Esophagus mucosa (tissue), 1 donor: ENCODE measurements around the gene NFKB1. TPM values are rescaled to one million over a fixed set of nuclear protein-coding genes. Genes with fewer than 3 reads are reported as not detected.
A peak's percentile ranks its signal among the peaks of the same experiment; 100 is the strongest.
"Not testable (repeated sequence)": the region's sequence is repeated elsewhere in the genome, so short reads cannot be mapped to it uniquely, and the experiment has no call there.

ENCODE experiments used
- ATAC-seq: fragments of 200-7000 bp; cut with Tn5 transposase; one replicate; pipeline ENCODE4 v1.9.1; 2020
- total RNA-seq: library from RNA; stranded (reverse); gene quantifications from one replicate; pipeline ENCODE4 v1.2.4, GENCODE V29; 2023
- donor health status: DM: yes; HTN: yes; CAD: no.

NFKB1 gene
- total RNA-seq, result 35.2 TPM

- ATAC-seq, result peak; percentile 64
Observed at GRCh38 chr4:102500696-102501446, at the start of gene NFKB1. Gene NFKB1, plus strand, starts transcription at chr4:102501359. Its CDS starts 24,160 bp downstream, at chr4:102525519.

- no peak for ATAC-seq
Observed at GRCh38 chr4:102452854-102453253, 48.3 kb upstream of the NFKB1 start.

- no peak for ATAC-seq
Observed at GRCh38 chr4:102453827-102454226, 47.3 kb upstream of the NFKB1 start.

GRCh38 chr4:102454268-102454667, 46.9 kb upstream of the NFKB1 start:
- no peak for ATAC-seq

- ATAC-seq, result no peak
Observed at GRCh38 chr4:102454981-102455685, 46.0 kb upstream of the NFKB1 start.

GRCh38 chr4:102455750-102456149, 45.4 kb upstream of the NFKB1 start:
- no peak for ATAC-seq

GRCh38 chr4:102466298-102466697, 34.9 kb upstream of the NFKB1 start:
- no peak for ATAC-seq

GRCh38 chr4:102469806-102470205, 31.4 kb upstream of the NFKB1 start:
- ATAC-seq, result no peak

GRCh38 chr4:102472441-102473013, 28.6 kb upstream of the NFKB1 start:
- no peak for ATAC-seq

GRCh38 chr4:102473476-102473875, 27.7 kb upstream of the NFKB1 start:
- no peak for ATAC-seq

- peak; percentile 54 for ATAC-seq
Observed at GRCh38 chr4:102474736-102475504, 26.2 kb upstream of the NFKB1 start.

GRCh38 chr4:102477657-102478056, 23.5 kb upstream of the NFKB1 start:
- no peak for ATAC-seq

GRCh38 chr4:102478186-102478585, 23.0 kb upstream of the NFKB1 start:
- ATAC-seq, result no peak

- not testable (repeated sequence) for ATAC-seq
Observed at GRCh38 chr4:102479832-102480231, 21.3 kb upstream of the NFKB1 start.

GRCh38 chr4:102483120-102483519, 18.0 kb upstream of the NFKB1 start:
- ATAC-seq, result no peak

GRCh38 chr4:102483990-102484692, 17.0 kb upstream of the NFKB1 start:
- not testable (repeated sequence) for ATAC-seq

- no peak for ATAC-seq
Observed at GRCh38 chr4:102492531-102493241, 8.5 kb upstream of the NFKB1 start.

GRCh38 chr4:102493257-102493656, 7.9 kb upstream of the NFKB1 start:
- no peak for ATAC-seq

- ATAC-seq, result no peak
Observed at GRCh38 chr4:102493794-102494193, 7.4 kb upstream of the NFKB1 start.

GRCh38 chr4:102494603-102495002, 6.6 kb upstream of the NFKB1 start:
- no peak for ATAC-seq

GRCh38 chr4:102497986-102498385, 3.2 kb upstream of the NFKB1 start:
- no peak for ATAC-seq

- ATAC-seq, result no peak
Observed at GRCh38 chr4:102500352-102500695, 835 bp upstream of the NFKB1 start.
